ENCODE measurements around the gene ACRBP.

ACRBP gene

DNA sequence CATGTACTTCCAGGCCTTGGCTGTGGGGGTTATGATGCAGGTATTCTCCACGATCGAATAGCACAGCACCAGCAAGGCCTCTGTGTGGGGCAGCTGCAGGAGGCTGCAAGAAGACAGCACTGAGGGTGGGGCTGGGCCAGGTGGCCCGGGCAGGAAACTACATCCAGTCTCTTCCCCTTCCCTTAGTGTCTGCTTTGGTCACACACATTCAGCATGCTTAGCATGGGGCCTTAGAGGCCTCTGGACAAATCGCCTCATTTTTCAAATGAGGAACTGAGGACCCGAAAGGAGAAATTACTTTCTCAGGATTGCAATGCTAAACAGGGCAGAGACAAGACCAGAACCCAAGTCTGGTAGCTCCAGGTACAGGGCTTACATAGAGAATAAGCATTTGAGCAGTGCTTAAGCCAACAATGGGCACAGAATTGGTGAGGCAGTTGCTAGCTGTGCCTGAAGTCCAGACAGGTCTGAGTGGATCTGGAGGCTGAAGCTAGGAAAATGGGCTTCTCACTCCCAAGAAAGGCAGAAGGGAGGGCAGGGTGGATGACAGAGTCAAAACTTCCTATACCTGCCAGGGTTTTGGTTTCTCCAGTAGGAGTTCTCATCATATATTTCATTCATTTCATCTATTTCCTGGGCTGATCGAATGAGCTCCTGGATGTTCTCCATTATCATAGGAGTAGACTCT, 3.5 kb downstream of the ACRBP start:
- no peak overlapping the region for H3K9ac ChIP-seq (ENCODE audit: insufficient read length)
- TF ChIP-seq FOXP2 (optimal IDR thresholded peaks at IDR 0.05; ENCODE audit: control extremely low read depth, extremely low read length, insufficient read depth) (no peak), POLR2AphosphoS5 (IDR thresholded peaks at IDR 0.05; ENCODE audit: borderline replicate concordance, low read depth, low read length) (no peak), EZH2 (IDR thresholded peaks at IDR 0.05) (no peak)
- no peaks in the 10 kb centered on the region for H3K36me3 ChIP-seq (ENCODE audit: insufficient read depth, low read length)
- H3K9me3 ChIP-seq (ENCODE audit: low read depth, low read length) = no peaks in the 10 kb centered on the region
- H3K4me3 ChIP-seq = no peak overlapping the region
- no peak overlapping the region for H3K27ac ChIP-seq
- DNase-seq (ENCODE audit: low read depth, low spot score) = no peak

DNA sequence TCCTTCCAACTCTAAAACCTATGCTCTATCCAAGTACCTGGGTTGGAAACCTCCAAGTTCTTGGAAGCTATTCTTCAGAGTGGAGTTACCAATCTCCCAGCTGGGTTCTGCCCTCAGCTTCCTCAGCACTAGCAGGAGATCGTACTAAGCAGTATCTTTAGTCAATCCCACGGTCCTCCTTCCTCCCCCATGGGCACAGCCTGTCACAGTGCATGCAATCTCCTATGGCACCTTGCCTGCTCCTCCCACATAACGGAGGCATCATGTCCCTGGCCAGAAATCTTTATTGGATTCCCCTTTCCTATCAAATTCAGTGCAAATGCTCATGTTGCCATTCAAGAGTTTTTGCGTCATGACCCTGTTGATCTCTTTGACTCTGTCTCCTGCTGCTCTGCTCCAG, 6.1 kb downstream of the ACRBP start:
- no peak overlapping the region for H3K4me3 ChIP-seq
- DNase-seq (ENCODE audit: low read depth, low spot score) = no peak
- H3K9me3 ChIP-seq (ENCODE audit: low read depth, low read length) = no peaks in the 10 kb centered on the region
- no peaks in the 10 kb centered on the region for H3K36me3 ChIP-seq (ENCODE audit: insufficient read depth, low read length)
- TF ChIP-seq EZH2 (IDR thresholded peaks at IDR 0.05) = no peak
- no peak for TF ChIP-seq POLR2AphosphoS5 (IDR thresholded peaks at IDR 0.05; ENCODE audit: borderline replicate concordance, low read depth, low read length)
- no peak for TF ChIP-seq FOXP2 (optimal IDR thresholded peaks at IDR 0.05; ENCODE audit: control extremely low read depth, extremely low read length, insufficient read depth)
- no peak overlapping the region for H3K27ac ChIP-seq
- H3K9ac ChIP-seq (ENCODE audit: insufficient read length) = no peak overlapping the region

DNA sequence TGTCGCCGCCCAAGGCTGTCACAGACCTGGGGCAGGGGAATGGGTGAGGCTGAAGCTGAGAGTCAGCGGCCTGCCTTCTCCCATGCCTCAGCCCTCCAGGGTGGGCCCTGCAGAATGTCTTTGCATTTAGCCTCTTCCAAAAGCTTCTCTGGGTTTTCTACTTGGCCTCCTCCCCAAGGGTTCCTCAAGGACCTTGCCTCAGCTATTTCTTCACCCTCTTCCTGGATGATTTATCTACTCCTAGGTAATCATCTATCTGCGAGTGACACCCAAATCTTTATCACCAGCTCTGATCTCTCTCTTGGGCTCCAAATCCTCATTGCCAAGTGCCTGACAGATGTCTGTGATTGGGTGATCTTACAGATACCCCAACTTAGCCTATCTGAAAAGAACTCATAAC, 6.7 kb downstream of the ACRBP start:
- no peak overlapping the region for H3K27ac ChIP-seq
- no peak overlapping the region for H3K9ac ChIP-seq (ENCODE audit: insufficient read length)
- TF ChIP-seq POLR2AphosphoS5 (IDR thresholded peaks at IDR 0.05; ENCODE audit: borderline replicate concordance, low read depth, low read length) = no peak
- no peak for TF ChIP-seq FOXP2 (optimal IDR thresholded peaks at IDR 0.05; ENCODE audit: control extremely low read depth, extremely low read length, insufficient read depth)
- TF ChIP-seq EZH2 (IDR thresholded peaks at IDR 0.05) = no peak
- DNase-seq (ENCODE audit: low read depth, low spot score) = no peak
- H3K36me3 ChIP-seq (ENCODE audit: insufficient read depth, low read length) = no peaks in the 10 kb centered on the region
- H3K9me3 ChIP-seq (ENCODE audit: low read depth, low read length) = no peaks in the 10 kb centered on the region
- no peak overlapping the region for H3K4me3 ChIP-seq

DNA sequence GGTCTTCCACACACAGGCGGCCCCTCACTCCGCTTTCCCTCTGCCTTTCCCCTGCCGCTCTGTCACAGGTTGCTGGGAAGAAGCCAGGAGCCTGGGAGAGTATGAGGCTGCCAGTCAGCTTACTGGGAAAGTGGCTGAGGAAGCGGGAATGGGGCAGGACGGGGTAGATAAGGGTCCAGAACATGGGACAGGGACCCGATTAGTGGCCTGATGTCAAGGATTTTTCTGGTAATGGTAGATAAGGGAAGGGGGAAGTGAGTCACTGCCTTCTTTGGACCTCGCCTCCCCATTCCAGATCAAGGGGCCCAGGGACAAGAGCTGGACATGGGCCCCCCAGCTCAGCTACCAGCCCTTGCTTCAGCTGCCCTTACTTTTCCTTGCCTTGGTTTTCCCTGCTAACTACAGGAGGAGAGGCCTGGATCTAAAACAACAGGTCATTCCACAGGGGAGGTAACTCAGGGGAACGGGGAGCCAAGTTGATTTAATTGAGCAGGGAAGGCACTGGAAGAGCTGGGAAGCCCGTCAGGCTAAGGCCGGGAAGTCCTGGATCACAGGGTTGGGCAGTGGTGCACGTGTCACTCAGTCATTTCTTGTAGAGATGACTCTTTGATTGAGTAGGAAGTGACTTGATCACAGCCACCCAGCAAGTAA, 8.0 kb downstream of the ACRBP start:
- no peak for DNase-seq (ENCODE audit: low read depth, low spot score)
- Histone ChIP-seq H3K27ac (no peak overlapping the region), H3K4me3 (no peak overlapping the region), H3K36me3 (ENCODE audit: insufficient read depth, low read length) (no peaks in the 10 kb centered on the region), H3K9ac (ENCODE audit: insufficient read length) (no peak overlapping the region), H3K9me3 (ENCODE audit: low read depth, low read length) (no peaks in the 10 kb centered on the region)
- TF ChIP-seq EZH2 (IDR thresholded peaks at IDR 0.05) = no peak
- TF ChIP-seq POLR2AphosphoS5 (IDR thresholded peaks at IDR 0.05; ENCODE audit: borderline replicate concordance, low read depth, low read length) = no peak
- TF ChIP-seq FOXP2 (optimal IDR thresholded peaks at IDR 0.05; ENCODE audit: control extremely low read depth, extremely low read length, insufficient read depth) = no peak

DNA sequence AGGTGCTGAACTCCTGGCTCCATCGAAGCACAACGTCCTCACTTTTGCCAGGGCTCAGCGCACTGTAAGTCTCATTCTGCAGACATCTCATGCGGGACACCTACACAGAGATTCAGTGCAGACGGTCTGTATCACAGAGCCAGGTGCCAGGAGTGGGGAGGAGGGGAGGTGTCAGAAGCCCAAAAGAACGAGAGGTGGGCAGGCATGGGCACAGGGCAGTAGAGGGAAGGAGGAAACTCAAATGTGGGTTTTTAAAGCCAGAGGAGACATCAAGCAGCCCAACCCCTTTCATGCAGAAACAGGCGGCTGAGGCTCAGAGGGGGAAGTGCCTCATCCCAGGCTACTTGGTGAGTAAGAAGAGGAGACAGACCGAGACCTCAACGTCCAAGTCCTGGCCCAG, 8.9 kb downstream of the ACRBP start:
- TF ChIP-seq POLR2AphosphoS5 (IDR thresholded peaks at IDR 0.05; ENCODE audit: borderline replicate concordance, low read depth, low read length) (no peak), FOXP2 (optimal IDR thresholded peaks at IDR 0.05; ENCODE audit: control extremely low read depth, extremely low read length, insufficient read depth) (no peak), EZH2 (IDR thresholded peaks at IDR 0.05) (no peak)
- DNase-seq (ENCODE audit: low read depth, low spot score) = no peak
- Histone ChIP-seq H3K9ac (ENCODE audit: insufficient read length) (no peak overlapping the region), H3K27ac (no peak overlapping the region), H3K9me3 (ENCODE audit: low read depth, low read length) (no peaks in the 10 kb centered on the region), H3K36me3 (ENCODE audit: insufficient read depth, low read length) (no peaks in the 10 kb centered on the region), H3K4me3 (no peak overlapping the region)

DNA sequence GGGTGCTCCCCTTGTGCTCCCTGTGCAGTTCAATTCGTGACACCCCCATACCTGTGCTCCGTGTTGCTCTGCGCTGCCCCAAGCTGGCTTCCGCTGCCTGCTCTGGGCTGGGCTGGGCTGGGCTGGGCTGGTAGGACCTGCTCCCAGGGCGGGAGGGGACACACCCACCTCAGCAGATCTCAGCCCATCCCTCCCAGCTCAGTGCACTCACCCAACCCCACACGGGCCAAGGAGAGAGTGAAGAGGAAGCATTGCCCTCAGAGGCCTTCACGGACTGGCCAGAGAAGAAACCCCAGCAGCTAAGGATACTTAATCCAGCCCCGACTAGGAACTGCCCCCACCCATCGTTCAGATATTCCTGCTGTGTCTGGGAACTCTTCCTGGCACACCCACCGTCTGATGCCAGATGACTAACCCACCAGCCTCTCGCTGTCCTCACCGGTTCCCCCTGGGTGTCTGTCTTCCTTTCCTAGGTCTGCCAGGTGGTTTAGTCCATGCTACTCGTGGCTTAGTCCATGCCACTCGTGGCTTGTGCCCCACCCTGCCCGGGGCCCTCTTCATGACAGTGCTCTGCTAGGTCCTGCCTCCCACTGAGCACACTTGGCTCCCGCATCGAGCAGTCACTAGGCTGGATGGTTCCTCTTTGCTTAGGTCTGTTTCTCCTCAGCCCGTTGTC, 11.2 kb downstream of the ACRBP start, which contains the start of gene LPAR5:
Gene LPAR5 (minus strand): TSS at position 104 of the 676 bp plus-strand sequence. CDS start 14,711 bp downstream, outside the sequence.
- Histone ChIP-seq H3K27ac (no peak within 1 kb of the TSS), H3K36me3 (ENCODE audit: insufficient read depth, low read length) (no peaks in the 10 kb centered on the region), H3K4me3 (no peak within 1 kb of the TSS), H3K9me3 (ENCODE audit: low read depth, low read length) (no peaks in the 10 kb centered on the region), H3K9ac (ENCODE audit: insufficient read length) (no peak within 1 kb of the TSS)
- TF ChIP-seq EZH2 (IDR thresholded peaks at IDR 0.05) (no peak), FOXP2 (optimal IDR thresholded peaks at IDR 0.05; ENCODE audit: control extremely low read depth, extremely low read length, insufficient read depth) (no peak), POLR2AphosphoS5 (IDR thresholded peaks at IDR 0.05; ENCODE audit: borderline replicate concordance, low read depth, low read length) (no peak)
- no peak for DNase-seq (ENCODE audit: low read depth, low spot score)

DNA sequence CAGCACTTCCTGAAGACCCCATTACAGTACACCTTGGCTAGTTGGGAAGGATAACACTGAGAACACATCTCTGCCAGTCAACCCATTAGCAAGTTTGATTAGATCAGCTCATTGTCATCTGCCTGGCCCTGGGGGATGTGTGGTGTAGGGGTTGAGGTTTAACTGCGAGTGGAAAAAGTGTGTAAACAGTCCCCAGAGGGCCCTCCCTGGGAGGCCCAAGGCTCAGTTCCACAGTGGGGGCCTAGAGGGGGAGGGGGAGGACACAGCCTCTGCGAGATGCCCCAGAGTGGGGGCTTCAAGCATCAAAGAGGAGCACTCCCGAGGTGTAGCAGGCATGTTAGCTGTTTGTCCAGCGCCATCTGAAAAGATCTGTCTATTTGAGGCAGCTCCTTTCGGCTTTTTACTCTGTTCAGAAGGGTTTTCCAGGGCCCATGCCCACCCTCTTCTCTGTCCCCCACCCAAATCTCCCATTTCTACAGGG, 11.8 kb downstream of the ACRBP start:
- Histone ChIP-seq H3K36me3 (ENCODE audit: insufficient read depth, low read length) (no peaks in the 10 kb centered on the region), H3K27ac (no peak overlapping the region), H3K4me3 (no peak overlapping the region), H3K9me3 (ENCODE audit: low read depth, low read length) (no peaks in the 10 kb centered on the region), H3K9ac (ENCODE audit: insufficient read length) (no peak overlapping the region)
- no peak for DNase-seq (ENCODE audit: low read depth, low spot score)
- TF ChIP-seq POLR2AphosphoS5 (IDR thresholded peaks at IDR 0.05; ENCODE audit: borderline replicate concordance, low read depth, low read length) (no peak), EZH2 (IDR thresholded peaks at IDR 0.05) (no peak), FOXP2 (optimal IDR thresholded peaks at IDR 0.05; ENCODE audit: control extremely low read depth, extremely low read length, insufficient read depth) (no peak)
